Measurements from ENCODE around the gene CC2D2A. TPM values are rescaled to one million over a fixed set of nuclear protein-coding genes. Genes with fewer than 3 reads are reported as not detected.
A peak's percentile ranks its signal among the peaks of the same experiment; 100 is the strongest.

CC2D2A gene
- total RNA-seq, 1 donor from 2014 or later, result 19.2 TPM

GRCh38 chr4:15501941-15502340 is 32.3 kb downstream of the CC2D2A start:
- no peaks in the 10 kb centered on the region for H3K27me3 Mint-ChIP-seq (ENCODE audit: low read depth)

GRCh38 chr4:15502384-15502783 is 32.7 kb downstream of the CC2D2A start:
- Mint-ChIP-seq H3K36me3 (ENCODE audit: low read depth) (peaks cover 12% of the 10 kb centered on the region), H3K4me1 (ENCODE audit: low read depth) (peaks cover 20% of the 10 kb centered on the region), H3K27me3 (ENCODE audit: low read depth) (no peaks in the 10 kb centered on the region), H3K27ac (ENCODE audit: unreplicated experiment) (no peak overlapping the region), H3K9me3 (ENCODE audit: low read depth) (peaks cover 3% of the 10 kb centered on the region), H3K4me3 (ENCODE audit: unreplicated experiment) (no peak overlapping the region)
- no peak for TF ChIP-seq CTCF (IDR thresholded peaks at IDR 0.05)
- DNase-seq (ENCODE audit: low spot score), result no peak

More at GRCh38 chr4:15501941-15502340, 32.3 kb downstream of the CC2D2A start:
- Mint-ChIP-seq H3K27ac (ENCODE audit: unreplicated experiment) (no peak overlapping the region), H3K36me3 (ENCODE audit: low read depth) (peaks cover 12% of the 10 kb centered on the region), H3K4me1 (ENCODE audit: low read depth) (peaks cover 16% of the 10 kb centered on the region), H3K9me3 (ENCODE audit: low read depth) (peaks cover 6% of the 10 kb centered on the region), H3K4me3 (ENCODE audit: unreplicated experiment) (no peak overlapping the region)
- DNase-seq (ENCODE audit: low spot score), result no peak
- TF ChIP-seq CTCF (IDR thresholded peaks at IDR 0.05), result no peak

- no peak for TF ChIP-seq CTCF (IDR thresholded peaks at IDR 0.05)
- Mint-ChIP-seq H3K4me3 (ENCODE audit: unreplicated experiment) (no peak overlapping the region), H3K4me1 (ENCODE audit: low read depth) (peaks cover 15% of the 10 kb centered on the region), H3K27ac (ENCODE audit: unreplicated experiment) (no peak overlapping the region), H3K9me3 (ENCODE audit: low read depth) (no peaks in the 10 kb centered on the region), H3K27me3 (ENCODE audit: low read depth) (no peaks in the 10 kb centered on the region), H3K36me3 (ENCODE audit: low read depth) (peaks cover 12% of the 10 kb centered on the region)
- DNase-seq (ENCODE audit: low spot score), result no peak
Observed at GRCh38 chr4:15504041-15504440, 34.4 kb downstream of the CC2D2A start.

- Mint-ChIP-seq H3K4me1 (ENCODE audit: low read depth) (peaks cover 12% of the 10 kb centered on the region), H3K27ac (ENCODE audit: unreplicated experiment) (peak overlapping the region; percentile 82), H3K36me3 (ENCODE audit: low read depth) (peaks cover 22% of the 10 kb centered on the region), H3K27me3 (ENCODE audit: low read depth) (no peaks in the 10 kb centered on the region), H3K4me3 (ENCODE audit: unreplicated experiment) (peak overlapping the region; percentile 34), H3K9me3 (ENCODE audit: low read depth) (no peaks in the 10 kb centered on the region)
- TF ChIP-seq CTCF (IDR thresholded peaks at IDR 0.05), result no peak
- no peak for DNase-seq (ENCODE audit: low spot score)
Observed at GRCh38 chr4:15506464-15506863, 36.8 kb downstream of the CC2D2A start.

- TF ChIP-seq CTCF (IDR thresholded peaks at IDR 0.05), result no peak
- Mint-ChIP-seq H3K9me3 (ENCODE audit: low read depth) (no peaks in the 10 kb centered on the region), H3K27ac (ENCODE audit: unreplicated experiment) (peak overlapping the region; percentile 82), H3K4me3 (ENCODE audit: unreplicated experiment) (no peak overlapping the region), H3K36me3 (ENCODE audit: low read depth) (peaks cover 23% of the 10 kb centered on the region), H3K4me1 (ENCODE audit: low read depth) (peaks cover 12% of the 10 kb centered on the region), H3K27me3 (ENCODE audit: low read depth) (no peaks in the 10 kb centered on the region)
- DNase-seq (ENCODE audit: low spot score), result no peak
Observed at GRCh38 chr4:15507679-15508078, 38.0 kb downstream of the CC2D2A start.
